Measurements from ENCODE around the gene ATPAF2. TPM values are rescaled to one million over a fixed set of nuclear protein-coding genes. Genes with fewer than 3 reads are reported as not detected.

ATPAF2 gene
- total and polyA plus RNA-seq, 4 donors = 12.9 to 20.1 (median 16.8) TPM

- no peak for TF ChIP-seq REST (IDR thresholded peaks at IDR 0.05)
- TF ChIP-seq HNF4G (IDR thresholded peaks at IDR 0.05) = no peak
- TF ChIP-seq JUND (IDR thresholded peaks at IDR 0.05) = no peak
Observed at GRCh38 chr17:18039535-18040260, 730 bp upstream of the ATPAF2 start (continued).

GRCh38 chr17:18038149-18038850, 668 bp downstream of the ATPAF2 start:
- no peak for DNase-seq (ENCODE audit: low spot score)
- peak overlapping the region; percentile 84 to 97 (median 97) for H3K4me3 ChIP-seq (ENCODE audit: low read depth in 1 of 3, low read length in 3 of 3)
- peak overlapping the region; percentile 18 to 61 for H3K27ac ChIP-seq (ENCODE audit: low read depth in 1 of 2, low read length in 2 of 2)
- peak overlapping the region; percentile 51 to 79 for H3K9ac ChIP-seq (ENCODE audit: low read depth in 1 of 2, low read length in 2 of 2)
- peaks cover 4 to 35% (median 27%) of the 10 kb centered on the region in 4 donors for H3K4me1 ChIP-seq (ENCODE audit: control insufficient read depth in 4 of 4, insufficient read depth in 4 of 4, low read length in 3 of 4)
- 7% methylated on average over 13 of the region's 13 CpGs for WGBS
- no peaks in the 10 kb centered on the region for H3K36me3 ChIP-seq (ENCODE audit: control insufficient read depth in 4 of 4, insufficient read depth in 3 of 4, low read depth in 1 of 4, low read length in 3 of 4)
- TF ChIP-seq GABPA (IDR thresholded peaks at IDR 0.05 in 1 of 2, conservative IDR thresholded peaks at IDR 0.05 in 1 of 2) (no peak), YY1 (IDR thresholded peaks at IDR 0.05) (no peak), HNF4A (conservative IDR thresholded peaks at IDR 0.05) (no peak), ATF3 (IDR thresholded peaks at IDR 0.05) (no peak), HNF4G (IDR thresholded peaks at IDR 0.05) (no peak), SP1 (IDR thresholded peaks at IDR 0.05) (no peak), ZBTB33 (IDR thresholded peaks at IDR 0.05) (no peak), RXRA (IDR thresholded peaks at IDR 0.05) (no peak), MAX (IDR thresholded peaks at IDR 0.05) (no peak), FOXA1 (IDR thresholded peaks at IDR 0.05) (no peak), FOXA2 (IDR thresholded peaks at IDR 0.05) (no peak), CTCF (IDR thresholded peaks at IDR 0.05; ENCODE audit: low read depth, low read length, missing input control) (no peak), JUND (IDR thresholded peaks at IDR 0.05) (no peak), EGR1 (IDR thresholded peaks at IDR 0.05; ENCODE audit: low read depth in 2 of 2) (no peak), NR2F2 (IDR thresholded peaks at IDR 0.05) (no peak), TAF1 (conservative IDR thresholded peaks at IDR 0.05) (no peak), REST (IDR thresholded peaks at IDR 0.05) (no peak), RAD21 (IDR thresholded peaks at IDR 0.05) (no peak)
- H3K9me3 ChIP-seq (ENCODE audit: control insufficient read depth in 4 of 4, low read length in 3 of 4) = no peaks in the 10 kb centered on the region
- no peaks in the 10 kb centered on the region for H3K27me3 ChIP-seq (ENCODE audit: control insufficient read depth in 4 of 4, insufficient read depth in 4 of 4, low read length in 3 of 4)
